ENCODE results near the gene ODC1.

Gene ODC1

DNA sequence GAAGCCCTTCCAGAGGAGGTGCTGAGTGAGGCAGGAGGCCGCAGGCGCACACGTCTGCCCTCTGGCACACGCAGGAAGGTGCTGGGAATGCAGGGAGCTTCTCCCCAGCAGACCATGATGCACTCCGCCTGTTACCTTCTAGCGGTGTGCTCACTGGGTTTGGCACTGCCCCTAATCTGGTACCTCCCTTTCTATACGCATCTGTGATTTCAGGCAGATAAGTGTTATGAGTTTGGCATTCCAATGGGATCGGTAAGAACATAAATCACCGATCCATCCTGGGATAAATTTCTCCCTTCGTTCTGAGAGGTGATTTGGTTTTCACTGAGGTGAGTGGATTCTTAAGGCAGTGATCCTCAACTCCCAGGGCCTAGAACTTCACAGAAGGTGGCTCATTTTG lies 34.6 kb downstream of the ODC1 start:
- DNase-seq = no peak

GRCh38 chr2:10412380-10412779 lies 35.7 kb downstream of the ODC1 start:
- no peak for DNase-seq

DNA sequence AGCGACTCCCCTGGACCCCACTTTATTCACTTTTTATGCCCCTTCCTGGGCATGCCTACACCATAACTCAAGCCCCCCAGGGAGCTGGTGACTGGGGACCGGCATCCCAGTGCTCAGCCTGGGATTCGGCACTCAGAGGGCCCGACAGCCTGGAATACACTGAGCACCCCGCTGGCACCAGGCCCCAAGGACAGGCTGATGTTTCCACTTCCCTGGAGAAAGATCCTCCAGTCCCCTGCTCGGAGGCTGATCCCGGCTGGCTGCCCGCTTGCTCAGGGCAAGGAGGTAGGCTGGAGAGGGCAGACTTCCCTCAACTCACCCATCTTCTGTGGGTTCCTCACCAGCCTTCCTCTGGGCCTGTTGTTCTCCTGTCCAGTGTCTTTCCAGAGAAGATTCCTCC lies 36.6 kb downstream of the ODC1 start:
- DNase-seq = no peak

DNA sequence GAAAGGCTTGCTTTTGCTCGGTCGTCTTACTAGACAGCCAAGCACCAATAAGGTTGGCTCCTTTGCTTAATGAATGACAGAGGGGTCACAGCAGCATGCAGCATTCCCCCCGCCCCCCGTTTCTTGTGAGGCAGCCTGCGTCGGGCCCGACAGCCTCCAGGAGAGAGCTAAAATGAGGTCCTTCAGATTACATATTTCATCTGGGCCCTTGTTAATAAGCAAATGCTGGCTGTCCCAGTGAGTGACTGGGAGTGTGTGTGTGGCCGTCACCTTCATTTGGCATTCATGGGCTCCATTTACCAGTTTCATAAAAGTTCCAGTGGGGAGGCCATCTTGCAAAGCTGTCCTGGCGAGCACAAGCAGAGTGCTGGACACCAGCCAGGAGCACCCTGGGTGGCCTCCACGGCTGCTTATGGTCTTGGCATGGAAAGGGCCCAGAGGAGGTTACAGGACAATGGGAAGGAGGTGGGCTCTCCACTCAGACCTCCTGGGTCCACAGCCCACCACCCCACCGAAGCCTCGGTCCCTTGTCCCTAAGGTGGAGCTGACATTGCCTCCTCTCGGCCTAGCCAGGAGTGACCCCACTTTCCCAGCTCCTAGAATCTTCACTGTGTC lies 37.2 kb downstream of the ODC1 start:
- DNase-seq = no peak

DNA sequence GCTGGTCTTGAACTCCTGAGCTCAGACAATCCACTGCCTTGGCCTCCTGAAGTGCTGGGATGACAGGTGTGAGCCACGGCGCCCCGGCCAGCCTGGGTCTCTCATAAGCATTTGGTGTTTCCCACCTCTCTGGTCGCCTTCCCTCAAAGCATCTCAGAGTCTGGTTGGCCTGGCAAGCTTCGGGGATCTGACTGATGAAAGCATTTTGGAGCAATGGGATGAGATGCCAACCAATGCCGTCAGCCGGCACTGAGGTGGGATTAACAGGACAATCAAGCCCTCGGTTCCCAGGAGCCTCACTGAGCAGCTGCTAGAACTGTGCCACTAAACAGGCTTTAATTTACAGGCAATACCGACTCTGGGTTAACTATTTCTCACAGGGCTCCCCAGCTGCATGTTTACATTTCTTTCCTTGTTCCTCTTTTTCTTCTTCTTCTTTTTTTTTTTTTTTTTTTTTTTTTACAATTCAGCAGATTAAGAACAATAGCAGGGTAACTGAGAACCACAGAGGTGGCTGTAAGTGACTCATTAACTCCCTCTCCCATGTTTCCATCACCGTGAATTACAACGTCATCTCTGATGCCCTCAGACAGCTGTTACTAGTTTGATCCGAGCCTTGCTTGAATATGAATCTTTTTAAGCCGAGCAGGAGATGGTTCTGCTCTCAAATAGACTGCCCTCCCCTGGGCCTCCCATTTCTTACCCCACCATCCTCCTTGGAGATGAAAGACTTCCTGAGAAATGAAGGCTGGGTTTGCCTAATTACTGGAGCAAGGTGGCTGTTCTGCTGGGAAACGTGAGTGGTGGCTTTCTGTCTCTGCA lies 37.9 kb downstream of the ODC1 start:
- no peak for DNase-seq

GRCh38 chr2:10408649-10409579 lies 39.2 kb downstream of the ODC1 start:
- DNase-seq = peak; percentile 73

- DNase-seq = peak; percentile 42
These were observed 40.1 kb downstream of the ODC1 start for GRCh38 chr2:10407841-10408648.

DNA sequence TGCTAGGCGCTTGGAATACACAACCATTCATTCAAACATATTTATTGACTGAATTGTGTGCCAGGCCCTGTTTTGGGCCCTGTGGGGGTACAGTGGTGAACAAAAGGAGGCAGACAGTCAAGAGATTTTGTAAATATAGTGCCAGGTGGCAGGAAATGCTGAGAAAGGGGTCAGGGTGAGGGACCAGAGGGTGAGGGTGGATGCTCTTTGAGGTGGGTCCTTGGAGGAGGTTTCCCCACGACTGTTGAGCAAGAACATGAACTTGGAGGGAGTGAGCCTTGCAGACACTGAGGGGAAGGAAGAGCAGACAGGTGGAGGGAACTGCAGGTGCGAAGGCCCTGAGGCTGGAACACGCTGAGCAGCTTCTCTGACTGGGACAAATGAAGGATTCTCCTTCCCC lies 40.7 kb downstream of the ODC1 start:
- DNase-seq = no peak

DNA sequence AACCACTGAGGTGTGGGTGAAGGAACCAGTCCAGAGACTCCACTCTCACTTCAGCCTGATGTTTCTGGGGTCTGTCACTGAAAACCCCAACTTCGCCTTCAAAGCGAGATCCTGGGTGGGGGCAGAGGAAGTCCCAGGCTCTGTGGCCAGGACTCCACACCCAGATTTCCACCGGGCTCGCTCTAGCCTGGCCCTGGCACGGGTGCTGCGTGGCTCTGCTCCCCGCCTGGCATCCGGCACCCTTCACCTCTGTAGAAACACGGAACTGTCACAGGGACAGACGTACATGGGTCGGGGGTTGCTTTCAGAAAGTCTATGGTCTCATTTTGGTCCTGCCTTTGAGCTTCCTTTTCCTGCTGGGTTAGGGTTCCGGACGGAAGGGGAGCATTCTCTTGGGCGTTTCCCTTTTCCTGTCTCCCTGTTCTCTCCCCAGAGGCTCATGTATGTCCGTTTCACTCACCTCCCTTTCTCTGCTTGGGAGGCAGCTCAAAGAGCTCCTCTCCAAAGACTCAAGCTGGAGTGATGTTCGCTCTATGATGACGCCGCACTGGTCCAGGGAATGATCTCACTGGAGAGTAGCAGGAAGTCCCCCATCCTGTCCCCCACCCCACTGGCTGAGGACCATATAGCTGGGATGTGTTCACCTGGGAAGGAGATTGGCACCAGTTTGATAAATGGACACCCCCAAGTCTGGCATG lies 41.5 kb downstream of the ODC1 start:
- DNase-seq = no peak

- DNase-seq = no peak
These were observed 42.1 kb downstream of the ODC1 start for GRCh38 chr2:10406016-10406415.

- no peak for DNase-seq
These were observed 42.7 kb downstream of the ODC1 start for GRCh38 chr2:10405448-10405847.

GRCh38 chr2:10404324-10405143 lies 43.6 kb downstream of the ODC1 start:
- no peak for DNase-seq

DNA sequence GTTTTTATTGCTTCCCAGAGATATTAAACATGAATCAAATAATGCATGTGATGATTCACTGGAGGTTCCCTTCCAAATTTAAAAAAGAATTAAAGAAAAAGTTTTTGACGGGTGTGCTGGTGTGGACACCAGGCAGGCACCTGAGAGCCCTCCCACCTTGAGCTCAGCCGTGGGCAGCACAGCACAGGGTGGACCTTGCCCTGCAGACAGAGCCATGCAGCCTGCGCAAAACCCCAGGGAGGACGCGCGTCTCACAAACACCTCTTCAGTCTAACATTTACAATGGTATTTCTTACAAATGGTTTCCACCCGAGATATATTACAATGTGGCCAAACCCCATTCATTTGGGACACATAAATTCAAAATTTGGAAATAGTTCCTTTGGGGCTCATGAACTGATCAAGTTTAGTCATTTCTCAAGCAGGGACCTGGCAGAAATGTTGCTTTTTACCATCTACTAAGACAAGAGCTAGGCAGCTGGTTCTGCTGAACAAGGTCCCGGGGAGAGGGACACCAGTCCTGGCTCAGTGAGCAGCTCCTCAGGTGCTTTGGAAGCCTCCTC lies 45.4 kb downstream of the ODC1 start:
- no peak for DNase-seq

- no peak for DNase-seq
These were observed 46.0 kb downstream of the ODC1 start for GRCh38 chr2:10402062-10402585.

DNA sequence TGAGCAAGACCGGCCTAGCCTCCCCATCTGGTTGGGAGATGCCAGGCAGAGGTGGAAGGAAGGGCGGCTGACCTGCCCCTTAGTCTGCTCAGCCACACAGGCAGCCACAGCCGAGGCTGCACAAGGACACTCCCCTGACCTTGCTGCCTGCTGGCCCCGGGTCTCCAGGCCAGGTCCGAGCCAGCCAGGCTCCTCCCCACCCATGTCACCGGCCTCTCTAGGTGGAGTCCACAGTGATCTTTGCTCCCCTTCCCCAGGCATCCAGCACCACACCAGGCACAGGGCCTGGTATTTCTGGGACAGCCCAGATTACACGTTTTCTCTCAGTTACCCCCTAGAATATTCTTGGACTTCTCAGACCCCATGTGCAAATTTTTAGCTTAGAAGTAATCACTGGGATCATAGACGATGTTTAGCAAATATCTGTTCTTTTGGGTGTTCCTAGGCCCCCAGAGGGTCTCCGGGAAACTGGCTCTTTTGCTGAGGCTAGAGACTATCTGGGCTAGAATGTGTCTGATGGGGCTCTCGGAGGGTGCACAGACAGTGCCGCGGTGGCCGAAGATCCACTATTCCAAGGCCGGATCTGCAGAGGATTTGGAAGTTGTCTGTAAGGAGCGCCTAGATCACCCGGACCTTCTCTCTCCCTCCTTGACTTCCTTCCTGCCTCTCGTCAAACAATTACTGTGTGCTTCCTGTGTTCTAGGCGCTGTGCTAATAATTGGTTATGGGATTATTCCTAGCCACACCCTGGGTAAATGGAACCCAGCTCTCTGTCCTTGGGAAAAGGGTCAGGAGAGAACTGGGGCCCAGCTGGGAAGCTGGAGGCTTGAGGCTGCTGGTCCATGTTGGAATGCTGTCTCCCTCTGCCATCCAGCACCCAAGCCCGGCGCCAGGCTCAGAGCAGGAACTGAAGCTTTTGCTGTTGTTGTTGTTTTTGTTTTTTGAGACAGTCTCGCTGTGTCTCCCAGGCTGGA lies 46.9 kb downstream of the ODC1 start:
- DNase-seq = no peak

- DNase-seq = no peak
These were observed 47.6 kb downstream of the ODC1 start for GRCh38 chr2:10400568-10400977.

- DNase-seq = no peak
These were observed 48.1 kb downstream of the ODC1 start for GRCh38 chr2:10400002-10400401.

DNA sequence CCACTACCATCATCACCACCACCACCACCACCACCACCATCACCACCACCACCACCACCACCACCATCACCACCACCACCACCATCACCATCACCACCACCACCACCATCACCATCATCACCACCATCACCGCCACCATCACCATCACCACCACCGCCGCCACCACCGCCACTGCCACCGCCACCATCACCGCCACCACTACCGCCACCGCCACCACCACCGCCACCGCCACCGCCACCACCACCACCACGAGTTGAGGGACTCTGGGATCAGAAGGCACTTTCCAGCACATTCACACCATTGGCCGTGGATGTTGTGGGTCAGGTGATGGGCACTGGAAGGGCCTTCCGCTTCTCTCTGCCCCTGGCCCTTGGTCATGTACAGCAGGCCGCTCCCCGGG lies 48.8 kb downstream of the ODC1 start:
- DNase-seq = no peak

DNA sequence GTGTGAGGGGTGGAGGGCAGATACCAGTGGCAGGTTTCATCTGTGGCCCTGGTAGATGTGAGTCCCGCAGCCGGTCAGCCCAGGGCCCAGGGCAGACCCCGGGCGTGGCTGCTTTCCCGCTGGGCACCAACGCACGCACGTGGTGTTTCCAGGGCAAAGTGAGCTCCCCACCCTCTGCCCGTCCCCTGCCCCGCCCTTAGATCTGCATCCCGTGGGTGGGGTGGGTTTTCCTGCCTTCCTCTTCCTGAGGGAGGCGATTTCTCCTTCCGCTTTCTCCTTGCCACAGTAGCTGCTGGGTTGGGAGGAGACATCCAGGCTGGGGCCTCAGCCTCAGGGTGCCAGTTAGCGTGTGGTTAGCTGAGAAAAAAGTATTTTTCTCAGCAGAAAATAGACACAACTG lies 49.6 kb downstream of the ODC1 start:
- DNase-seq = no peak
